Mononuclear cell (primary cell): ENCODE data around the gene PTPRE. TPM values are rescaled to one million over a fixed set of nuclear protein-coding genes. Genes with fewer than 3 reads are reported as not detected.

Source experiments
- H3K27me3 ChIP-seq: 2 replicates; pipeline ENCODE4 v1.6.0; 2011; ENCODE audit warnings: low read length, control low read depth; ENCODE audit not compliant: insufficient read depth
- H3K4me1 ChIP-seq: 2 replicates; pipeline ENCODE4 v1.5.1; 2011; ENCODE audit warnings: mild to moderate bottlenecking, low read length, control low read depth; ENCODE audit not compliant: insufficient read depth
- H3K4me3 ChIP-seq: 2 replicates; pipeline ENCODE4 v1.5.1; 2011; ENCODE audit warnings: mild to moderate bottlenecking, low read length, moderate library complexity
- H3K9me3 ChIP-seq: 2 replicates; pipeline ENCODE4 v1.5.1; 2011; ENCODE audit warnings: low read depth, mild to moderate bottlenecking, control low read depth, low read length
- total RNA-seq: library from RNA; depleted of rRNA; stranded (reverse); fragments of >200 nt; gene quantifications from one replicate; pipeline ENCODE4 v1.2.3, GENCODE V29; 2012

Gene PTPRE
- total RNA-seq, 1 donor, result 205 TPM

DNA sequence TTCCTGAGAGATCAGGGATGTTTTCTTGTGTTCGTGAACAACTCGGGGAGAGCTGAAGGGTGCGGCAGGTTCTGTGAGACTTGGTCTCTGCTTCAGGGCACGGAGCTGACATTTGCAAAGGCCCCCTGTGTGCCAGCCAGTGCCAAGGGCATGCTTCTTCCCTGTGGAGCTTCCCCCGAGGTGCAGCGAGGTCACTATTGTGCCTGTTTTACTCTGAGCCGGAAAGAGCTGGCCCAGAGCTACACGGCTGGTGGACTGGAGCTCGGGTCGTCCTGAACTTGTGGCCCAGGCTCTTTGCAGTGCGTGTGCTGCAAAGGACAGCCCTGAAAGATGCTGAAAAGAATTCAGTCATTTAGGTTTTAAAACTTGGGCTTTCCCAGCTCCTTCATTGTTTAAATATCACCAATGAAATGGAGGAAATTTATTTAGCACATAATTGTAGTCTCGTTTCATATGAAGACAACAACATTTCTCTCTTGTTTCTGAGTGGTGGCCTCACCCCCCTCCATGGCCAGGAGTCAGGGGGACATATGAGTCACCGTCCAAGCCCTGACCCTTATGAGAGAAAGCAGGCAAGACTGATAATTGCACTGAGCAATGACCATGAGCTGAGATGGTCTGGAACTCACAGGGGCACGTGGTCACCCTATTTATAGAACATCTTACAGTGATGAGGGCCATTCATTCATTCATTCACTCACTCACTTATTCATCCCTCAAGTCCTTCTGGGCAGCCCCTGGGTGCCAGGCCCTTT is 102.6 kb downstream of the PTPRE start:
- Histone ChIP-seq H3K9me3 (no peaks in the 10 kb centered on the region), H3K27me3 (no peaks in the 10 kb centered on the region), H3K4me1 (peaks cover 9% of the 10 kb centered on the region), H3K4me3 (no peak overlapping the region)

DNA sequence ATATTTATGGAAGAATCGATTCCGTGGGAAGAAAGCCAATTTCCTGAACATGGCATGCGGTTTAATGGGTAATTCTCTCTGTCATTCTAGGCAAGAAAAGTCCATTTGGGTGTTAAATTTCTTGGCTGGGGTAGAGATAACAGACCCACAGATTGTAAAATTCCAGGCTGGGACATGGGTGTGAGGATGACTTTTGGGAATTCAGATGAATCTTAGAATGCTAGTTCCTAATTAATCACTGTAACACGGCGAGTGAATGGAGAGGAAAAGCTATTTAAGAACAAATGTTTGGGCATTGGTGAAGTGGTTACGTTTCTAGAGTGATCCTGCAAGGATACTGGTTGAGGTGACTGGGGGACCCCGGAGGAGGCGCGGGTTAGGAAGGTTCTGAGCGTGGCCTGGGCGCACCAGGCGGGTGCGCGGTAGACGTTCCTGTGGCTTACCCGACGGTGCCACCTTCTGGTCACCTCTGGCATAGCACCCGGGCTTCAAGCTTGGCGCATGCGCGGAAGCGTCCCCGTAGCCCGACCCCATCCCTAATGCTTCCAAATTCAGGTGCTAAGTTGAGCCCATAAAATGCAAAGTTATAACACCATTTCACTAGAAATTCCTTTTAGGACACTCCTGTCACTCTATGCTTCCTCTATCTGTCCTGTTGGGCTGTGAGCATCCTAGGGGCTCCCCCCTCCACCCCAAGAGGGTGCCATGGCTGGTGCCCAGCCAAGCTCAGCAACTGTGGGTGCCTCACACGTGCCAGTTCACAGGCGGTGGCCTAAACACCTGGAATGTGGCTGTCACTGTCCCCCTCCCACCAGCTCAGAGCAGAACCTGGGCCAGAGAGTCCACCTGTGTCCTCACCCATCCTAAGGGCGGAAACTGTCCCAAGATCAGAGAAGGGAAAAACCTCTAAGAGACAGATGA is 104.4 kb downstream of the PTPRE start:
- Histone ChIP-seq H3K4me3 (no peak overlapping the region), H3K9me3 (no peaks in the 10 kb centered on the region), H3K27me3 (no peaks in the 10 kb centered on the region), H3K4me1 (peaks cover 9% of the 10 kb centered on the region)

DNA sequence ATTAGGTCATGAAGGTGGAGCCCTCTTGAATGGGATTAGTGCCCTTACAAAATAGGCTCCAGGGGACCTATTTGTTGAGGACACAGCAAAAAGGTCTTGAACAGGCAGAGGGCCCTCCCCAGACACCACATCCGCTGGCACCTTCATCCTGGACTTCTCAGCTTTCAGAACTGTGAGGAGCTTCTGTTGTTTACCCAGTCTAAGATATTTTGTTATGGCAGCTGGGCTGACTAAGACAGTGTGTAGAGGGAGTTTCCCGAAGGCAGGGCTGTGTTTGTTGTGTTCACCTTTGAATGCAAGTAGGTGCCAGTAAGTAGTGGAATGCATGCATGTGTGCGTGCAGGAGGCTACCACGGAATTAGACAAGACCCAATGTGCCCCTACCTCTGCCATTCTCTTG is 106.7 kb downstream of the PTPRE start:
- peaks cover 9% of the 10 kb centered on the region for H3K4me1 ChIP-seq
- no peaks in the 10 kb centered on the region for H3K9me3 ChIP-seq
- H3K4me3 ChIP-seq, result no peak overlapping the region
- no peaks in the 10 kb centered on the region for H3K27me3 ChIP-seq

DNA sequence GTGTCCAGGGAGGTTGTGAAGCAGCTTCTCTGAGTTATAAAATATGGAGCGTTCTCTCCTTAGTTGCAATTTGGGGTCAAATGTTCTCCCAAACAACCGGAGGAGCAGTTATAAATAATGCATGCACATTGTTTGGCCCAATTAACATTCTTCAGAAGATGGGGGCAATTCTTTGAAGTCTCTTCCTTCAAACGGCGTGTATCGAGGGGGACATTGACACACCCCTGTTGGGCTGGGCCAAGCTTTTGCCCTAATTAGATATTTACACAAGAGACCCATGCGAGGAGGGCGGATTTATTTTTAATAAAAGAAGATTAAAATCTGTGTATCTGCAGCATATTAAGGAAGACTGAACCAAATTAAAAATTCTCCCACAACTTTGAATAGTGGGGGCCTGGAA is 107.3 kb downstream of the PTPRE start:
- Histone ChIP-seq H3K4me3 (no peak overlapping the region), H3K9me3 (no peaks in the 10 kb centered on the region), H3K4me1 (peaks cover 9% of the 10 kb centered on the region), H3K27me3 (no peaks in the 10 kb centered on the region)

DNA sequence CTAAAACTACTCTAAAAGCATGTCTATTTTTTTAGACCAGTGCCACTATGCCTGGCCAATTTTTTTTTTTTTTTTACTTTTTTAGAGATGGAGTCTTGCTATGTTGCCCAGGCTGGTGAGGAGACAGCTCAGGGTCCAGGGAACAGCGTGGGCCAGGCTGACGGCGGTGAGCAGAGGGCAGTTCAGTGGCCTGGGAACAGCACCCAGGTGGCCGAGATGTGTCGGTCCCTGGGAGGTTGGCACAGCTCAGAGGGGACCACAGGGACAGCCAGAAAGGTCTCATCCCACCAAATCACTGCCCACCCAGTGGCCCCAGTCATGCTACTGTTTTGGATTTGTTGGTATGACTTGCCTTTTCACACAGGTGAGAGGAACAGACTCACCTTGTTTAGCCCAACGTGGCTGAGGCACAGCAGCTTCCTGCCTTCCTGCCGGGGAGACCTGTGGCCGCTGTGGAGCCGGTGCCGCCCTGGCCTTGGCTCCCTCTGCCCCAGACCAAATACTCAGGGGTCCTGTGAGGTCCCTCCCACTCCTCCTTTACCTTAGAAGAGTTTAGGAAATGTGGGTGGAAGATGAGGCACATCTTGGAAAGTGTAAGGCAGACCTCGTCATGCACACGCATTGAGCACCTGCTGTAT is 109.6 kb downstream of the PTPRE start:
- H3K4me3 ChIP-seq, result no peak overlapping the region
- H3K4me1 ChIP-seq, result peaks cover 2% of the 10 kb centered on the region
- no peaks in the 10 kb centered on the region for H3K9me3 ChIP-seq
- no peaks in the 10 kb centered on the region for H3K27me3 ChIP-seq

DNA sequence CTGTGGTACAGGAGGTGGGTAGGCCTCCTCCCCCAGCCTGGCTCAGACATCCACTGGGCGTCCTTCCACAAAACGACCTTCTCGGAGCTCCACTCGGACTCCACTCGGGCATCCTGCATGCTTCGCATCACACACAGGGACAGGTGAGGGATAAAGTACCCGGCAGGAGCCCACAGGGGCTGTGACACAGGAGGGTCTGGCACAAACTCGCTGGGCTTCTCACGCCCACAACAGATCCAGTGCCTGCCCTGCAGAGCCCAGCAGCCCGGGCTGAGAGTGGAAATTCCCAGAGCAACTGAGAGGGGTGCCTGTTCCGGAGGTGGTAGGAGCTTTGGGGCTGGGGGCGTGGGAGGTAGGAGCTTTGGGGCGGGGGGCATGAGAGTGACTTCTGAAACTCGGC is 110.9 kb downstream of the PTPRE start:
- no peaks in the 10 kb centered on the region for H3K4me1 ChIP-seq
- H3K4me3 ChIP-seq, result no peak overlapping the region
- no peaks in the 10 kb centered on the region for H3K9me3 ChIP-seq
- no peaks in the 10 kb centered on the region for H3K27me3 ChIP-seq

DNA sequence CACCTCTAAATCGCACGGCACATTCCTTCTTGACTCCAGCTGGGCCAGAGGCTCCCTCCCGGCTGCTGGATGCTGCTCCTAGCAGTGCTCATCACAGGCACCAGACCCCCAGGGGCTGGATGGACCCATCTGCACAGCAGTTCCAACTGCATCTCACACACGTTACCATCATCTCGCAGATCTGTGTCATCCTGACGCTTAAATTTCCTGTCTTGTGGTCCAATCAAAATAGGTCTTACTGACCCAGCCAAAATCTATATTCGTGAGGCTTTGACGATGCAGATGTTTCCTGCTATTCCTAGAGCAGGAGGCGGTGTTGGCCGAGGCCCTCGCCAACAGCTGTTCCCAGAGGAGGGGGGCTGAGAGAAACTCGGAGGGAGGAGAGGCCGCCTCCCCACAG is 111.3 kb downstream of the PTPRE start:
- Histone ChIP-seq H3K27me3 (no peaks in the 10 kb centered on the region), H3K4me3 (no peak overlapping the region), H3K9me3 (no peaks in the 10 kb centered on the region), H3K4me1 (no peaks in the 10 kb centered on the region)

DNA sequence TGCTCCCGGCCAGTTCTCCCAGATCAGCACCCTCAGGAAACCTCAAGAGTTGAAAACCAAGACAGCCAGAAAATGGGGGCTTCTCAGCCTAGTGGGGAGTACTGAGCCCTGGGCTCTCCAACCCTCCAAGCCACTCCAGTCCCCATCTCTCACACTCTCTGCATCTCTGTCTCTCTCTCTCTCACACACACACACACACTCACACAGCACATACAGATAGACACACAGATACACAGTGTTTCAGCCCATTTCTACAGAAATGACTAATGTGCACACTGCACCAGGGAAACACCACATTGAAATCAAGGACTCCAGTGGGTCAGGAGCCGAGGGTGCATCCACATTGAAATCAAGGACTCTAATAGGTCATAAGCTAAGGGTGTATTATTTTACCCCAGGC is 111.8 kb downstream of the PTPRE start:
- H3K4me3 ChIP-seq, result no peak overlapping the region
- H3K9me3 ChIP-seq, result no peaks in the 10 kb centered on the region
- H3K27me3 ChIP-seq, result no peaks in the 10 kb centered on the region
- H3K4me1 ChIP-seq, result no peaks in the 10 kb centered on the region

DNA sequence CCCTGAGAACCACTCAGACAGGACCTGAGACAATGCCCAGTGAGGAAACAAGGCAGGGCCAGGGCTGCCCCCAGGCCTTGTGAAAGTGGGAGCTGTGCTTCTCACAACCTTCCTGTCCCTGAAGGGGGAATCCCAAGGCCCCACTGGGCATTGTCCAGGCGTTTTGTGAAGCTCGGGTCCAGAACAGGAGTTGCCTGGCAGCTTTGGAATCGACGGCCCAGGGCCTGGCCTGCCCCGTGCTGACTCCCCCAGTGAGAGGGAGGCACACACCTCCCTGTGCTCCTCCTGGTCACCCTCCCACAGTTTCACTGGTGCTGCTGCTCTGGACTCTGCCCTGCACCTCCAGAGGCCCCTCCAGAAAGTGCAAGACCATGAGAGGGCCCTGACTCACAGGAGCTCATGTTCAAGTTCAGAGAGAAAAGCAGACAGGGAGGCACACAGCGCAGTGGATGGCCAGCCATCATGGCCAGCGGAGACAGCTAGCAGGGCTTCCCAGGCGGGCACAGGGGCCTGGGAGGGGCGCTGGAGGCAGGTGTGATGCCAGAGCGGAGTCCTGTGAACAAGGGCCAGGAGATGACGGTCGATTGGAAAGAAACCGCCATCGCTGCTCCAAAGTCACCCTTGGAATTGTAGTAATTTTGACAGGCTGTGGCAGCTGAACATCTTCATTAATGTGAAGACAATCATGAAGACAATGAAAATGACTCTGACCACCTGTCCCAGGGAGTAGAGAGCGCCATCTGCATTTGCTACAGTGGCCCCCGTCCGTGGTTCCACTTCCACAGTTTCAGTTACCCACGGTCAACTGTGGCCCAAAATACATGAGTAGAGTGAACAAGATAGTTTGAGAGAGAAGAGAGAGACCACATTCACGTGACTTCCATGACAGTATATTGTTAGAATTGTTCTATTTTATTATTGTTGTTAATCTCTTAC is 115.6 kb downstream of the PTPRE start:
- H3K27me3 ChIP-seq, result no peaks in the 10 kb centered on the region
- no peaks in the 10 kb centered on the region for H3K4me1 ChIP-seq
- no peaks in the 10 kb centered on the region for H3K9me3 ChIP-seq
- no peak overlapping the region for H3K4me3 ChIP-seq

DNA sequence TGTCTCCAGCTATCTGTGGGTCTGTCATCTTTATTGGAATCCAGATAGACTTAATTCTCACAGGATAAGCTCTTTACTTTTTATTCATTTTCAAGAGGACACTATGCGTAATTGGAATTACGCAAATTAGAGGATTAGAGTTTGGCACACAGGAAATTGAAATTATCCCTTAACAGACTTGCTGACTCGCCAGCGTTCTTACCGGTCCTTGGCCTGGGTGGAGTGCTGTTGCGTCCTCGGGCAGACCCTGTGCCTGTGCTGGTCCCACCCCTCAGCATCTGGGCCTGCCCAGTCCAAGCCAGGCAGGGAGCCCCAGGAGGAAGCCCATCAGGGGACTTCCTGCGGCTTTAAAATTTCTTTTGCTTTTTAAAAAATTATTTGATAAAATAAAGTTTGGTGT is 117.5 kb downstream of the PTPRE start:
- Histone ChIP-seq H3K4me1 (no peaks in the 10 kb centered on the region), H3K27me3 (no peaks in the 10 kb centered on the region), H3K9me3 (no peaks in the 10 kb centered on the region), H3K4me3 (no peak overlapping the region)

DNA sequence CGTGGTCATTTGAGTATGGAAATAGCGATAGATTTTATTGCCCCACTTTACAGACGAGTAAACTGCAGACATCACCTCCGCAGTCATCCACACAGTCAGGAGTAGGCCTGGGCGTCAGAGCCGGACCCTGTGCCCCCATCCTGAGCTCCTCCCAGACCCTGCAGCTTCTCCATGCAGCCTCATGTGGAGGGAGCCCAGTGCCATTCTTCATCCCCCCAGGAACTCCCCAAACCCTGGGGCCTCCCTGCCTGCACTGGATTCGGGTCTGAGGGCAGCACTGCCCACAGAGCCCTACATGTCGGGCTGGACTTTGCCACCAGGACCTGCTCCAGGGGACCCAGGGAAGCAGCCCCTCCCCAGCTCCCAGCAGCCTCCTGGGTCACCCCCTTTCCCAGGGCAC is 118.5 kb downstream of the PTPRE start:
- H3K9me3 ChIP-seq, result no peaks in the 10 kb centered on the region
- H3K27me3 ChIP-seq, result no peaks in the 10 kb centered on the region
- H3K4me3 ChIP-seq, result no peak overlapping the region
- H3K4me1 ChIP-seq, result no peaks in the 10 kb centered on the region

DNA sequence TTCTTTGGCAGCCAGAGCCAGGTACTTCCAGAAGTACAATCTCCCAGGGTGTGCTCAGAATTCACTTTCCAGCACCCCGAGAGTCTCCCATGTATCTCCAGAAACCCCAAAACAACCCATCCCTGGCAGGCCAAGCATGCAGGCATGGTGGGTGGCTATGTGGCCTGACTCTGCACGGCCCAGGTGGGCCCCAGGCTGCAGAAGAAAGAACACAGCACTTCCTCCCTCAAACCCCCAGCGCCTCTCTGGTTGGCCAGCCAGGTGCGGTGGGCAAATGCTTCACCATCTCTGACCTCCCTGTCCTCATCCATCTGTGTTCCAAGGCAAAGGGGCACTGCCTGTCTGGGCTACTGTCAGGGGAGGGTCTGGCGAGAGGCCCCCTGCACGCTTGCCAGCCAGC is 119.0 kb downstream of the PTPRE start:
- Histone ChIP-seq H3K27me3 (no peaks in the 10 kb centered on the region), H3K4me3 (no peak overlapping the region), H3K4me1 (no peaks in the 10 kb centered on the region), H3K9me3 (no peaks in the 10 kb centered on the region)

DNA sequence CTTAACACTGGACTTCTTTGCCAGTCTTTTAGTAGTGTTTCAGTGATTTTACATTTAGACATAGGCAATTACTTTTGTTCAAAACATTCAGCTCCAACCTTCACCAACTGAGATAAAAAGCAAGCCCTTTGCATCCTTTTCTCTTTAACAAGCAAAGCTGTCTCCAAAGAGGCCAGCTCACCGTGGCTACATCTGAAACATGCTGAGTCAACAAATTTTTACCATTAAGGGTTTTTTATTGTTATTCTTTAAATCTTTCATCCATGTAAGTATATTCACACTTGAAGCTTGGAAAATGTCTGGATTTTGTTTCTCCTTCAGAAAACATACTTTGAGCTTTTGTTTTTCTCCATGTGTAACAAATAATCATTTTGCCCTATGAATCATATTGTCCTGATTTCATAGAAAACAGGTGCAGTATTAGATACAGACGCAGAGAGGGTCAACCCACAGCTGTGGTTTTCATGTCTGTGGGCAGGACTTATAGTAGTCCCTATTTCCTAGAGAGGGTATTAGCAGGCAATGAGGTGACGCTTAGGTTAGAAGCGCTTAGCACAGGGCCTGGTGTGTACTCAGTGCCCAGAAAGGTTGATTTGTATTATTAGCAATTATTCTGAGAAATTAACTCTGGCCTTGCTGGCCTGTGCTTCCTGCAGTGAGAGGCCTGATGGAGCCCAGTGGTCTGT is 119.9 kb downstream of the PTPRE start:
- H3K27me3 ChIP-seq, result no peaks in the 10 kb centered on the region
- H3K9me3 ChIP-seq, result no peaks in the 10 kb centered on the region
- H3K4me1 ChIP-seq, result no peaks in the 10 kb centered on the region
- no peak overlapping the region for H3K4me3 ChIP-seq

DNA sequence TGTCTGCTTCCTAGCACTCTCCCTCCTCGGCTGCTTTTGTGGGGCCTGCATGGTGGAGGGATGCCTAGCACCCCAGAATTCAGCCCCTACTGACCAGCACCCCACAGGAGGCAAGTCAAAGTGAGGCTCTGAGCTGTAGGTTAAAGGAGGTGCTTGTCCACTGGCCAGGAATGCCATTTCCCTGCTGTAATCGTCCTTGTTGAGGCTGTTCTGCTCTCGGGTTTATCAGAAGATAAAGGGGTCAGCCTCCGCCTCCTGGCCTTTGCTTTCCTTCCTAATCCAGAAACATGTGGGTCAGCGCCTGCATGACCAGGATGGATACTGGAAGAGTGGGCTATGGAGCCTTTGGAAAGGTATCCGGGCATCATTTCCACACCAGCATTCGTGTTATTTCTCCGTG is 120.4 kb downstream of the PTPRE start:
- Histone ChIP-seq H3K27me3 (no peaks in the 10 kb centered on the region), H3K9me3 (no peaks in the 10 kb centered on the region), H3K4me3 (no peak overlapping the region), H3K4me1 (no peaks in the 10 kb centered on the region)
